GM12878 (cell line): Measurements from ENCODE around the gene SPRTN. TPM values are rescaled to one million over a fixed set of nuclear protein-coding genes. Genes with fewer than 3 reads are reported as not detected.

Experiments
- ATAC-seq: fragments of 200-7000 bp; cut with Tn5 transposase; 3 replicates; pipeline ENCODE4 v1.9.1; 2020; ENCODE audit warnings: mild to moderate bottlenecking, moderate library complexity
- BruUV-seq: library from RNA; stranded (reverse); fragments of 400-500 nt; replicated peaks from 2 replicates; lab custom pipeline; 2021; lab: Mats Ljungman, UMichigan
- CTCF ChIA-PET: fragments of 300-600 bp; sonication (Branson Sonifier 250); formaldehyde crosslinking; extraction: SDS; loops from one replicate; lab custom pipeline; 2021; ENCODE audit warnings: inconsistent platforms; lab: Yijun Ruan, JAX
- POLR2A ChIA-PET: fragments of 350-600 bp; formaldehyde crosslinking; extraction: SDS; loops from one replicate; lab custom pipeline; 2021; ENCODE audit warnings: inconsistent platforms; lab: Charles Lee
- RAD21 ChIA-PET: fragments of 300-600 bp; sonication (Branson Sonifier 250); formaldehyde crosslinking; loops from one replicate; lab custom pipeline; 2023; ENCODE audit warnings: antibody characterized with exemption; ENCODE audit not compliant: unreplicated experiment; lab: Charles Lee
- SMC1A ChIA-PET: fragments of 300-600 bp; sonication (Branson Sonifier 250); formaldehyde crosslinking; loops from one replicate; lab custom pipeline; 2023; ENCODE audit not compliant: unreplicated experiment, uncharacterized antibody; lab: Charles Lee
- DNase-seq: peaks from one replicate; pipeline ENCODE4 v3.0.0-alpha.2; 2011; ENCODE audit warnings: low read depth, low spot score
- FAIRE-seq: peaks from 3 replicates; lab custom pipeline; 2011; peaks lifted over from hg19 to GRCh38; lab: Jason Lieb, UNC
- H2AFZ ChIP-seq: 2 replicates; pipeline ENCODE4 v1.6.0; 2011; ENCODE audit warnings: low read depth, low read length, control low read depth; ENCODE audit not compliant: control insufficient read depth
- H3K27ac ChIP-seq: 2 replicates; pipeline ENCODE4 v1.5.1; 2011; ENCODE audit warnings: control low read depth; ENCODE audit not compliant: control insufficient read depth, insufficient read depth
- H3K27me3 ChIP-seq, 2 experiments: replicated peaks in 1 of 2; 2 replicates each; pipeline versions ENCODE4 v1.6.0 to v1.6.1; 2011; ENCODE audit warnings: low read length in 1 of 2; ENCODE audit not compliant: control insufficient read depth in 2 of 2, insufficient read depth in 2 of 2
- H3K36me3 ChIP-seq, 2 experiments: 2 replicates each; pipeline ENCODE4 v1.5.1; 2011; ENCODE audit warnings: low read length in 1 of 2; ENCODE audit not compliant: control insufficient read depth in 2 of 2, insufficient read depth in 2 of 2
- H3K4me1 ChIP-seq: 2 replicates; pipeline ENCODE4 v1.6.1; 2011; ENCODE audit warnings: mild to moderate bottlenecking, low read length, moderate library complexity, mixed read lengths; ENCODE audit not compliant: control insufficient read depth, insufficient read depth
- H3K4me2 ChIP-seq: 2 replicates; pipeline ENCODE4 v1.6.0; 2011; ENCODE audit warnings: control low read depth; ENCODE audit not compliant: control insufficient read depth, insufficient read depth
- H3K4me3 ChIP-seq: fragments of 200-600 bp; sonication (generic); 2 replicates; pipeline ENCODE4 v1.5.1; 2016
- H3K79me2 ChIP-seq: 2 replicates; pipeline ENCODE4 v1.6.0; 2011; ENCODE audit warnings: low read length; ENCODE audit not compliant: control insufficient read depth, insufficient read depth
- H3K9ac ChIP-seq: 2 replicates; pipeline ENCODE4 v1.8.0; 2011; ENCODE audit warnings: low read length, control low read depth, mixed read lengths; ENCODE audit not compliant: control insufficient read depth, insufficient read depth
- H3K9me3 ChIP-seq: replicated peaks from 3 replicates; pipeline ENCODE4 v1.5.1; 2011; ENCODE audit warnings: mild to moderate bottlenecking, low read length; ENCODE audit not compliant: control insufficient read depth, insufficient read depth
- H4K20me1 ChIP-seq: 2 replicates; pipeline ENCODE4 v1.6.0; 2011; ENCODE audit not compliant: control insufficient read depth, insufficient read depth
- ASH2L ChIP-seq: fragments of 300-600, 200-600 bp; sonication (generic); IDR thresholded peaks from 2 replicates; pipeline ENCODE4 v1.6.1; 2017; ENCODE audit warnings: low read depth, mild to moderate bottlenecking, borderline replicate concordance
- CREM ChIP-seq: IDR thresholded peaks from 2 replicates; pipeline ENCODE4 v1.6.1; 2014; ENCODE audit warnings: antibody characterized with exemption, low read depth
- HDAC6 ChIP-seq: fragments of 200-600 bp; sonication (generic); IDR thresholded peaks from one replicate; pipeline ENCODE4 v1.8.0; 2017; ENCODE audit warnings: antibody characterized with exemption; ENCODE audit not compliant: unreplicated experiment
- IKZF1 ChIP-seq: fragments of 450-650 bp; conservative IDR thresholded peaks from 2 replicates; pipeline ENCODE4 v1.6.1; 2017; ENCODE audit warnings: antibody characterized with exemption, mild to moderate bottlenecking
- KAT2A ChIP-seq: conservative IDR thresholded peaks from 2 replicates; pipeline ENCODE4 v1.6.1; 2011; ENCODE audit warnings: low read depth, low read length; ENCODE audit not compliant: control insufficient read depth
- NBN ChIP-seq: fragments of 450-650 bp; IDR thresholded peaks from 2 replicates; pipeline ENCODE4 v1.6.1; 2016
- NR2F1 ChIP-seq: fragments of 450-650 bp; conservative IDR thresholded peaks from 2 replicates; pipeline ENCODE4 v1.6.1; 2017; ENCODE audit warnings: mild to moderate bottlenecking
- TAF1 ChIP-seq: IDR thresholded peaks from 2 replicates; pipeline ENCODE4 v1.6.1; 2011; ENCODE audit warnings: mild to moderate bottlenecking, low read depth, low read length, borderline replicate concordance
- TCF12 ChIP-seq: IDR thresholded peaks from 2 replicates; pipeline ENCODE4 v1.6.1; 2011; ENCODE audit warnings: low read depth, mild to moderate bottlenecking, low read length
- YBX1 ChIP-seq: fragments of 450-650 bp; IDR thresholded peaks from 2 replicates; pipeline ENCODE4 v1.6.1; 2016; ENCODE audit warnings: antibody characterized with exemption
- ZNF274 ChIP-seq: IDR thresholded peaks from one replicate; pipeline ENCODE4 v1.8.0; 2011; ENCODE audit not compliant: insufficient read length, insufficient read depth
- WGBS: methylation state at CpG from one replicate; pipeline ENCODE4 v1.1.6; 2016; ENCODE audit warnings: low lambda C conversion rate; ENCODE audit not compliant: insufficient replicate concordance, insufficient coverage; ENCODE audit errors: missing lambda C conversion rate; 5-methylcytosine and 5-hydroxymethylcytosine counted together
- in situ Hi-C: fragments of 300-500 bp; cut with MboI; formaldehyde crosslinking; loops from 9 replicates; pipeline ENCODE4 v1.14.3; 2018; ENCODE audit warnings: mixed read lengths
- intact Hi-C: fragments of 100-400 bp; cut with micrococcal nuclease; formaldehyde crosslinking; loops from one replicate; pipeline ENCODE4 v1.14.2; 2022; ENCODE audit not compliant: unreplicated experiment
- polyA plus RNA-seq, 11 experiments: library from polyadenylated mRNA; depleted of rRNA in 4 of 11; unstranded in 6 of 11; stranded (reverse) in 5 of 11; fragments of >200 nt; fragmentation: Nextera tagmentation in 4 of 11; fragmentation: Illumina TruSeq in 1 of 11; extraction: Ambion mirVana in 4 of 11; extraction: Trizol in 1 of 11; gene quantifications; 1 replicate in 1 of 11; 2 replicates in 10 of 11; pipeline versions ENCODE4 v1.2.1 to v1.2.3, GENCODE V29; 2011 to 2016; ENCODE audit warnings: inconsistent platforms in 2 of 11, missing spikeins in 2 of 11, low read depth in 1 of 11
- total RNA-seq, 4 experiments: library from RNA; depleted of rRNA in 3 of 4; stranded (reverse); fragments of >200 nt in 3 of 4; fragmentation: Illumina TruSeq in 1 of 4; extraction: Trizol in 1 of 4; gene quantifications; 2 replicates each; pipeline versions ENCODE4 v1.2.1 to v1.2.3, GENCODE V29; 2013 to 2021
- TF ChIP-seq, protein P1 (sequence below): fragments of 450-650 bp; conservative IDR thresholded peaks from 2 replicates; pipeline ENCODE4 v1.6.1; 2017; ENCODE audit warnings: mild to moderate bottlenecking, moderate library complexity
- TF ChIP-seq, protein P2 (sequence below): fragments of 450-650 bp; IDR thresholded peaks from 2 replicates; pipeline ENCODE4 v1.6.1; 2018; ENCODE audit warnings: borderline replicate concordance, mild to moderate bottlenecking; ENCODE audit not compliant: partially characterized antibody
- TF ChIP-seq, protein P3 (sequence below): fragments of 450-650 bp; formaldehyde crosslinking; IDR thresholded peaks from 2 replicates; pipeline ENCODE4 v1.4.0; 2020; ENCODE audit warnings: mild to moderate bottlenecking, moderate library complexity
- TF ChIP-seq, protein P4 (sequence below): fragments of 450-650 bp; IDR thresholded peaks from 2 replicates; pipeline ENCODE4 v1.6.1; 2017; ENCODE audit warnings: borderline replicate concordance

The SPRTN gene
- total and polyA plus RNA-seq, 10 of the 15 experiments (the other 5 are each of a cell fraction or from before 2014, with no cell fraction given), result 4.4 to 16.5 (median 12.1) TPM

DNA sequence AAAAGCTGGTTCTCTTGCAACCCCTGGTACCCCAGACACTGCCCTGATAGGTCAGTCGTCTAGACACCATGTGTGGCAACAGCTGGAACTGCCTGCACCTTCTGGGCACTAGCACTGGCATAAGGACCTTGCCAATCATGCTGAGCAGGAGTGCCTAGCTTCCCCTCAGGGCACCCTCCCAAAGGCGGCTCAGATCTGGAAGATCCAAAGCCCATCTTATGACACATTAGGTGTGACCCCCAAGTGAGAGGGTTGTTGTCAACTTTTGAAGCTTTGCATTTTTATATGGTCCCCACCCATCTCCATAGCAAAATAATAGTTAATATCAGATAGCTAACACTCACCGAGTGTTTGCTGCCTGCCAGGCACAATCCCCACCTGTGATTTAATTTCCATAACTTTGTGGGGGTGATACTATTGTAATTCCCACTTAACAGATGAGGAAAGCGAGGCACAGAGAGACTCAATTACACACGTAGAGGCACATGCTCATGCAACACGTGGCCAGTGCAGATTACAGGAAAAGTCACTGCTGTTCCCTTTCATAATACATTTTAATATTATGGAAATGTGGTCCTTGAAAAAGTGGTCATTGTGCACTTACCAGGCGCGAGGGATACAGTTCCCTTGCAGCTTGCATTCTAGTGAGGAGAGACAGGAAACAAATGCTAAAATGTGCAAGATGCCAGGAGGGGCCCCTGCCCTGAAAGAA lies 26.2 kb upstream of the SPRTN start:
- ChIA-PET POLR2A (no interaction called here), RAD21 (no interaction called here), CTCF (interaction anchor here (1.2 kb wide), 1 partner anchor 37 kb away, joined by 3 read pairs; no protein-coding TSS in a partner anchor), SMC1A (interaction anchor here (0.6 kb wide), 1 partner anchor 252 kb away, joined by 3 read pairs; no protein-coding TSS in a partner anchor)
- Histone ChIP-seq H3K36me3 (no peaks in the 10 kb centered on the region), H3K79me2 (no peaks in the 10 kb centered on the region), H3K4me3 (no peak overlapping the region), H3K9me3 (no peaks in the 10 kb centered on the region; the same call in 2 of the 3 replicates), H4K20me1 (no peaks in the 10 kb centered on the region), H3K27ac (no peak overlapping the region), H3K4me2 (no peak overlapping the region), H3K9ac (no peak overlapping the region), H3K4me1 (no peaks in the 10 kb centered on the region), H3K27me3 (no peaks in the 10 kb centered on the region), H2AFZ (no peak overlapping the region)
- in situ Hi-C loops (no loop called here), intact Hi-C loops (no loop called here)
- BruUV-seq, result no TSS peak
- DNase-seq (no peak), FAIRE-seq (no peak), ATAC-seq (no peak)
- 40% methylated on average over 8 of the region's 8 CpGs for WGBS
- TF ChIP-seq YBX1 (no peak), NR2F1 (no peak), TCF12 (no peak), CREM (no peak), ASH2L (no peak), NBN (no peak), IKZF1 (no peak), KAT2A (no peak), HDAC6 (no peak), TAF1 (no peak), ZNF274 (no peak)
- TF ChIP-seq, protein P1, sequence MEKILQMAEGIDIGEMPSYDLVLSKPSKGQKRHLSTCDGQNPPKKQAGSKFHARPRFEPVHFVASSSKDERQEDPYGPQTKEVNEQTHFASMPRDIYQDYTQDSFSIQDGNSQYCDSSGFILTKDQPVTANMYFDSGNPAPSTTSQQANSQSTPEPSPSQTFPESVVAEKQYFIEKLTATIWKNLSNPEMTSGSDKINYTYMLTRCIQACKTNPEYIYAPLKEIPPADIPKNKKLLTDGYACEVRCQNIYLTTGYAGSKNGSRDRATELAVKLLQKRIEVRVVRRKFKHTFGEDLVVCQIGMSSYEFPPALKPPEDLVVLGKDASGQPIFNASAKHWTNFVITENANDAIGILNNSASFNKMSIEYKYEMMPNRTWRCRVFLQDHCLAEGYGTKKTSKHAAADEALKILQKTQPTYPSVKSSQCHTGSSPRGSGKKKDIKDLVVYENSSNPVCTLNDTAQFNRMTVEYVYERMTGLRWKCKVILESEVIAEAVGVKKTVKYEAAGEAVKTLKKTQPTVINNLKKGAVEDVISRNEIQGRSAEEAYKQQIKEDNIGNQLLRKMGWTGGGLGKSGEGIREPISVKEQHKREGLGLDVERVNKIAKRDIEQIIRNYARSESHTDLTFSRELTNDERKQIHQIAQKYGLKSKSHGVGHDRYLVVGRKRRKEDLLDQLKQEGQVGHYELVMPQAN, result no peak
- TF ChIP-seq, protein P2, sequence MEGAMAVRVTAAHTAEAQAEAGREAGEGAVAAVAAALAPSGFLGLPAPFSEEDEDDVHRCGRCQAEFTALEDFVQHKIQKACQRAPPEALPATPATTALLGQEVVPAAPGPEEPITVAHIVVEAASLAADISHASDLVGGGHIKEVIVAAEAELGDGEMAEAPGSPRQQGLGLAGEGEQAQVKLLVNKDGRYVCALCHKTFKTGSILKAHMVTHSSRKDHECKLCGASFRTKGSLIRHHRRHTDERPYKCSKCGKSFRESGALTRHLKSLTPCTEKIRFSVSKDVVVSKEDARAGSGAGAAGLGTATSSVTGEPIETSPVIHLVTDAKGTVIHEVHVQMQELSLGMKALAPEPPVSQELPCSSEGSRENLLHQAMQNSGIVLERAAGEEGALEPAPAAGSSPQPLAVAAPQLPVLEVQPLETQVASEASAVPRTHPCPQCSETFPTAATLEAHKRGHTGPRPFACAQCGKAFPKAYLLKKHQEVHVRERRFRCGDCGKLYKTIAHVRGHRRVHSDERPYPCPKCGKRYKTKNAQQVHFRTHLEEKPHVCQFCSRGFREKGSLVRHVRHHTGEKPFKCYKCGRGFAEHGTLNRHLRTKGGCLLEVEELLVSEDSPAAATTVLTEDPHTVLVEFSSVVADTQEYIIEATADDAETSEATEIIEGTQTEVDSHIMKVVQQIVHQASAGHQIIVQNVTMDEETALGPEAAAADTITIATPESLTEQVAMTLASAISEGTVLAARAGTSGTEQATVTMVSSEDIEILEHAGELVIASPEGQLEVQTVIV, result no peak
- TF ChIP-seq, protein P3, sequence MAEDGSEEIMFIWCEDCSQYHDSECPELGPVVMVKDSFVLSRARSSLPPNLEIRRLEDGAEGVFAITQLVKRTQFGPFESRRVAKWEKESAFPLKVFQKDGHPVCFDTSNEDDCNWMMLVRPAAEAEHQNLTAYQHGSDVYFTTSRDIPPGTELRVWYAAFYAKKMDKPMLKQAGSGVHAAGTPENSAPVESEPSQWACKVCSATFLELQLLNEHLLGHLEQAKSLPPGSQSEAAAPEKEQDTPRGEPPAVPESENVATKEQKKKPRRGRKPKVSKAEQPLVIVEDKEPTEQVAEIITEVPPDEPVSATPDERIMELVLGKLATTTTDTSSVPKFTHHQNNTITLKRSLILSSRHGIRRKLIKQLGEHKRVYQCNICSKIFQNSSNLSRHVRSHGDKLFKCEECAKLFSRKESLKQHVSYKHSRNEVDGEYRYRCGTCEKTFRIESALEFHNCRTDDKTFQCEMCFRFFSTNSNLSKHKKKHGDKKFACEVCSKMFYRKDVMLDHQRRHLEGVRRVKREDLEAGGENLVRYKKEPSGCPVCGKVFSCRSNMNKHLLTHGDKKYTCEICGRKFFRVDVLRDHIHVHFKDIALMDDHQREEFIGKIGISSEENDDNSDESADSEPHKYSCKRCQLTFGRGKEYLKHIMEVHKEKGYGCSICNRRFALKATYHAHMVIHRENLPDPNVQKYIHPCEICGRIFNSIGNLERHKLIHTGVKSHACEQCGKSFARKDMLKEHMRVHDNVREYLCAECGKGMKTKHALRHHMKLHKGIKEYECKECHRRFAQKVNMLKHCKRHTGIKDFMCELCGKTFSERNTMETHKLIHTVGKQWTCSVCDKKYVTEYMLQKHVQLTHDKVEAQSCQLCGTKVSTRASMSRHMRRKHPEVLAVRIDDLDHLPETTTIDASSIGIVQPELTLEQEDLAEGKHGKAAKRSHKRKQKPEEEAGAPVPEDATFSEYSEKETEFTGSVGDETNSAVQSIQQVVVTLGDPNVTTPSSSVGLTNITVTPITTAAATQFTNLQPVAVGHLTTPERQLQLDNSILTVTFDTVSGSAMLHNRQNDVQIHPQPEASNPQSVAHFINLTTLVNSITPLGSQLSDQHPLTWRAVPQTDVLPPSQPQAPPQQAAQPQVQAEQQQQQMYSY (CRISPR knock-in tag), result no peak
- TF ChIP-seq, protein P4, sequence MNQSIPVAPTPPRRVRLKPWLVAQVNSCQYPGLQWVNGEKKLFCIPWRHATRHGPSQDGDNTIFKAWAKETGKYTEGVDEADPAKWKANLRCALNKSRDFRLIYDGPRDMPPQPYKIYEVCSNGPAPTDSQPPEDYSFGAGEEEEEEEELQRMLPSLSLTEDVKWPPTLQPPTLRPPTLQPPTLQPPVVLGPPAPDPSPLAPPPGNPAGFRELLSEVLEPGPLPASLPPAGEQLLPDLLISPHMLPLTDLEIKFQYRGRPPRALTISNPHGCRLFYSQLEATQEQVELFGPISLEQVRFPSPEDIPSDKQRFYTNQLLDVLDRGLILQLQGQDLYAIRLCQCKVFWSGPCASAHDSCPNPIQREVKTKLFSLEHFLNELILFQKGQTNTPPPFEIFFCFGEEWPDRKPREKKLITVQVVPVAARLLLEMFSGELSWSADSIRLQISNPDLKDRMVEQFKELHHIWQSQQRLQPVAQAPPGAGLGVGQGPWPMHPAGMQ, result no peak
